ENCODE results near the gene ZSWIM5.
"Not testable (repeated sequence)": the region's sequence is repeated elsewhere in the genome, so short reads cannot be mapped to it uniquely, and the experiment has no call there.

The ZSWIM5 gene

DNA sequence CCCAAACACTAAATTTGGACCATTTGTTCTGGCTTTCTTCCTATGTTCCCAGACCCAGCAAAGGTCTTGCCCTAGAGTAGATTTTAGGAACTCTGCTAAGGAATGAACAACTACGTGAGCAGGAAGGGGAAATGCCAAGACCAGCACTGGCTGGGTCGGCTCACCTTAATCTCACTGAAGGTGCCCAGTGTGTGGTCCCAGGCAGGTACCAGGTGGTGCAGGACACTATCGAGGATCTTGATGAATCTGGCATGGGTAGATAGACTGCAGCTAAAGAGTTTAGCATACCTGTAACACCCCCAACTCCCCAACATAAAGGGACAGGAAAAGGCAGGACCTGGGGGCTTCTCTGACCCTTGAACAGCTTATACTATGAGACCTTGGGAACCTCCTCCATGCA lies 198.3 kb downstream of the ZSWIM5 start:
- no peak for DNase-seq (ENCODE audit: low read depth in 2 of 2, low spot score in 1 of 2)

DNA sequence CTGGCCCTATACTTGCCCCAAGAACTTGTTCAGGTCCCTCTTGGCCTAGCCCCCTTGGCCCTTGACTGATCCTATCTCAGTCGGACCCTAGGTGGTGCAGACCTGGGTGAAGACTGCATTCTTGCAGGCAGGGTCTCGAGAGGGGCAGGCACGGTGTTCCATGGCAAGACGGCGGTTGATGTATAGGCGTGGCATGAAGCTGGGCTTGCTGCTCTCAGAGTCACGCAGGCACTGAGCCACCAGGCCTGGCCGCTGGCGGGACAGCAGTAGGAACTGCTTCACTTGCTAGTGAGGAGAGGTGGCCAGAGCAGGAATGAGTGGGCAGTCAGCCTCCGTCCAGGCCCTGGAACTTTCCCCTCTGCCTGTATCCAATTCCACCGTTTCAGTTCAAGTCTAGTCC lies 199.1 kb downstream of the ZSWIM5 start:
- no peak for DNase-seq (ENCODE audit: low read depth in 2 of 2, low spot score in 1 of 2)

DNA sequence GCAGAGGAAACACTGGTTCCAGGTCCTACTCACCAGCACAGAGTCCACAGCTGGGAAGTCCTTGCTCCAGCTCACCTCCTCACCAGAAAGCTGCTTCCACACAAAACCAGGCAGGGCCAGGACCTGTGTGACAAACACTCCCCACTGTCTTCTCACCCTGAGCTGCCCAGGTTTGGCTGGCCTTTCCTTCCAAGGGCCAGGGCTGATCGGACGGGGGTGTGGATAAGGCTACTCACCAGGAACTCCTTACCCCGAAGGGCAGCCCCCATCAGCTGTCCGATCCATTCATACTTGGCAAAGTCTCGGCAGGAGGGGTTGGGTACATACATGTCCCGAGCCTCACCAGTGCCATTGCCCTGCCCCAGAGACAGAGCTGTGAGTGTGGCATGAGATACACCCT lies 200.6 kb downstream of the ZSWIM5 start:
- DNase-seq (ENCODE audit: low read depth in 2 of 2, low spot score in 1 of 2), result no peak

DNA sequence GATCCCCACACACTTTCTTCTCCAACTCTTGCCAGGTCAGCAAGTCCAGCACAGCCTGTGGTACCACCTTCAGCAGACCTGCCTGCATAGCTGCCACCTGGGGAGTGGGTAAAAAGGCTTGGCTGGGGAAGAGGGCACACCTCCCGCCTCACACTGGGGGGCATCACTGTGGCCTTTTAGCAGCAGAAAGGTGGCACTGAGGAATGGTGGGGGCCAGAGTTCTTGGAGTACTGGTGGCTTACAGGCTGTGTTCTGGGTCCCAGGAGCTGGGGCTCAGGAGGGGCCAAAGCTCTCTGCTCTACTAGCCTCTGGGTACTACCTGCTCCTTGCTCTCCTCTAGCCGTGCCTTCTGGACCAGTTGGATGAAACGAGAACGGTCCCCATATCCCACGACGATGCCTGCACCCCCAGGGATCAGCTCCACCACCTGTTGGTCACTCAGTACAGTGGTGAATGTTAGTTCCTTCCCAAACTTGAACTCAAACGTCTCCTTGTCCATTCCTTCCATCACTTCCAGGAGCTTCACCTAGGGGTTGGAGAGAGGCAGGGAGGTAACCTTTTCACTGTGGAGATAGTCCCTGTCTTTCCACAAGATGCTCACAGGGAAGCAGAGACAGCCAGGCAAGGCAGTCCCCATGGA lies 202.0 kb downstream of the ZSWIM5 start:
- no peak for DNase-seq (ENCODE audit: low read depth in 2 of 2, low spot score in 1 of 2)

DNA sequence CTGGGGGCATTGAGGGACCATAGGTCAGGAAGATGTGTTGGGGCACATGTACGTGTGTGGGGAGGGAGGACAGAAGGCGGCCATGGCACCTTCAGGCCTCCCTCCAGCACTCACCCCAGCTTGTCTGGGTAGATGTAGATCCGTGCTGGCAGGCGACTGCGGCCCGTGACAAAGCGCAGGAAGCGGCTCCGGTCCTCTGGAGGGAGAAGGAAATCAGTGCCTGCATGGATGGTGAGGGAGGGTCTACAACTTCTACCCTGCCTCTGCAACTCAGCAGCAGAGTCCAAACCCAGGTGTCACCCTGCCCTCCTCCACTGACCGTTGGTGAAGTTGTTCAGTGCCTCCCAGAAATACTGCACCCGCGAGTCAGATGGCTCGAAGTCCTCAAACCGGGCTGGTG lies 202.7 kb downstream of the ZSWIM5 start:
- DNase-seq (ENCODE audit: low read depth in 2 of 2, low spot score in 1 of 2), result no peak

DNA sequence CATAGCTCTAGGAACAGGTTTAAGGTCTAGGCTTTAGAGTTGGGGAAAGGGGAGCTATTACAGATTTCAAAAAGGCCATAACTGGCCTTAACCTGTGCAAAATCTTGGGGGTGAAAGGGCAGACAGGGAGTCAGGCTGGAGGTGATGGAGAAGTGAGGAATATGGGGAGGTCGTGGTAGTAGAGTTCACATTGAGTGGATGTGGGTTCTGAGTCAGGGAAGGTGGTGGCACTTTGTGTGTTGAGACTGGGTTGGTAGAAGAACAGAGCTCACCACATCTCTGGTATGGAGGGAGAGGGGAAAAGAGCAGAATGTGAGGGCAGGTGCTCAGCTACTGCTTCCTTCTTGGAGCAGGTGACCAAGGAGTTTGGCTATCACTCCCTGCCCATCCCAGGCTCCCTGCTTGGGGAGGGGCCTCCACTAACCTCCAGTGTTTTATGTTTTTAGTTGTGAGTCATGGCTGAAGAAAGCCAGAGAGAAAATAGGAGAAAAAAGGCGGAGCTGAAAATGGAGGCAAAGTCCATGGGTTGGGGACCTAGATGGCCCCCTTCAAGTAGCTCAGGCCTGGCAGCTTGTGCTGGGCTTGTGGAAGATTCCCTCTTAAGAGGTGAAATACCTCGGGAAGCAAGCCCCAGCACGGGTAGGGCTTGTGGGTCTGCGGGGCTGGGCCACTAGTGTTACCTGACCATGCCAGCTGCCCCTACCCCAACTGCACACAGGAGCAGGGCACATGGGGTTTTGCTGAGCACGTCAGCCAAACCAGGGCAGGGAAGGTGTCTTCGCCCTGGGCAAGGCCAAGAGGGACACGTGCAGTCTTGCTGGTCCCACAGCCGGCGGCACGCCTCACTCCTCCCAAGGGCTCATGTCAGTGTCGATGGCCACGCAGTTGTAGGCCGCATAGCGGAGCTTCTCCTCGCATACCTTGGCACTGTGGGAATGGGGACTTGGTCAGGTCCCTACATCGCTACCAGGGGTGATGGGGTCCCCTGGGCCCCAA lies 203.5 kb downstream of the ZSWIM5 start:
- DNase-seq (ENCODE audit: low read depth in 2 of 2, low spot score in 1 of 2), result no peak

DNA sequence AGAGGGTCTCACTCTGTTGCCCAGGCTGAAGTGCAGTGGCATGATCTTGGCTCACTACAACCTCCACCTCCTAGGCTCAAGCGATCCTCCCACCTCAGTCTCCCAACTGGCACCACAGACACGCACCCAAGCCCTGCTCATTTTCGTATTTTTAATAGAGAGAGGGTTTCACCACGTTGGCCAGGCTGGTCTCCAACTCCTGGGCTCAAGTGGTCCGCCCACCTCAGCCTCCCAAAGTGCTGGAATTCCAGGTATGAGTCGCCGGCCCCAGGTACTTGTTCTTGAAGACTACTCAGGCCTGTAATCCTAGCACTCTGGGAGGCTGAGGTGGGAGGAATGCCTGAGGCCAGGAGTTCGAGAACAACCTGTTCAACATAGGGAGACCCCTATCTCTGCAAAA lies 204.8 kb downstream of the ZSWIM5 start:
- DNase-seq (ENCODE audit: low read depth in 2 of 2, low spot score in 1 of 2), result not testable (repeated sequence)

DNA sequence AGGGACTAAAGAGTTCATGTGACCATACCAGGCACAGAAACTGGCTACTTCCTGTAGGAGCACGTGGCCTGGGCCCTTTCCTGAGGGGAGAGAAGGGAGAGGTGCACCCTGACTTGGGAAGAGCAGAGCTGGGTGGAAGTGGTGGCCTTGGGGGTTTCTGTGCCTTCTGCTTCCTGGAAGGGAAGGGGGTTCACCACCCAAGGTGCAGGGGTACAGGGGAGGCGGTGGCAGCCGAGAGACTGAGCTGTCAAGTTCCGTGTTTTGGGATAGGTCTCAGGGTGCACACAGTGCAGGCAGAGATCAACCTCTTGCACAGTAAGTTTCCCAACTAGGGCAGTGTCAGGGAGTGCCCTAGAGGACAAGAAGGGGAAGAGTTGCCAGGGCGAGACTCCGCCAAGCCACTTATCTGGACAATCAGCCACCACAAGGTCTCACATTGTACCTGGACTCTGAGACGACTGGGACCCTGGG lies 205.4 kb downstream of the ZSWIM5 start:
- DNase-seq (ENCODE audit: low read depth in 2 of 2, low spot score in 1 of 2), result no peak

DNA sequence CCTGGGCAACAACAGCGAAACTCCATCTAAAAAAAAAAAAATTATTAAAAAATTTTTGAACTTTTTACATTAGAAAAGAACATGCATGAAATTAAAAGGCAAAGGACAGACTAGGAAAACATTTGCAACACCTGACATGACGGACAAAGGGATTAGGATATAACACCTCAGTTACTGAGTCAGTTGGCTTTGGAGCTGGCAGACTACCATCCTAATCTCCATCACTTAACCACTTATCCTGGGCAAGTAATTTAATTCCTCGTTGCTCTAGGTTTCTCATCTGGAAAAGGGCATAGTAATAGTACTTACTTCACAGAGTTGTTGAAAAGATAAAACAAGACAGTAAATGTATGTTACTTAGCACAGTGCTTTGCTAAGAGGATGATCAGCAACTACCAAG lies 207.2 kb downstream of the ZSWIM5 start:
- no peak for DNase-seq (ENCODE audit: low read depth in 2 of 2, low spot score in 1 of 2)

DNA sequence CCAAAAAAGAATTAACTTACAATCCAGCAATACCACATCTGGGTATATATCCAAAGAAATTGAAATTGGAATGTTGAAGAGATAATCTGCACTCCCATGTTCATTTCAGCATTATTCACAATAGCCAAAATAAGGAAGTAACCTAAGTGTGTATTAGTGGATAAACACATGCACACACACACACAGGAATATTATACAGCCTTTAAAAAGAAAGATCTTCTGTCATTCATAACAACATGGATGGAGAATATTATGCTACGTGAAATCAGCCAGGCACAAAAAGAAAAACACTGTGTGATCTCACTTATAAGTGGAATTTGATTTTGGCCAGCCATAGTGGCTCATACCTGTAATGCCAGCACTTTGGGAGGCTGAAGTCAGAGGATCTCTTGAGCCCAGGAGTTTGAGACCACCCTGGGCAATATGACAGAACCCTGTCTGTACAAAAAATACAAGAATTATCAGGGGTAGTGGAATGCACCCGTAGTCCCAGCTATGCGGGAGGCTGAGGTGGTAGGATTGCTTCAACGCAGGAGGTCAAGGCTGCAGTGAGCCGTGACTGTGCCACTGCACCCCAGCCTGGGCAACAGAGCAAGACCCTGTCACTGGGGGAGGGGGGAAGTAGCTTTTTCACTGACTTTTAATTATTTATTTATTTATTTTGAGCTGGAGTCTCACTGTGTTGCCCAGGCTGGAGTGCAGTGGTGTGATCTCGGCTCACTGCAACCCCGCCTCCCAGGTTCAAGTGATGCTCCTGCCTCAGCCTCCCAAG lies 210.8 kb downstream of the ZSWIM5 start:
- no peak for DNase-seq (ENCODE audit: low read depth in 2 of 2, low spot score in 1 of 2)

DNA sequence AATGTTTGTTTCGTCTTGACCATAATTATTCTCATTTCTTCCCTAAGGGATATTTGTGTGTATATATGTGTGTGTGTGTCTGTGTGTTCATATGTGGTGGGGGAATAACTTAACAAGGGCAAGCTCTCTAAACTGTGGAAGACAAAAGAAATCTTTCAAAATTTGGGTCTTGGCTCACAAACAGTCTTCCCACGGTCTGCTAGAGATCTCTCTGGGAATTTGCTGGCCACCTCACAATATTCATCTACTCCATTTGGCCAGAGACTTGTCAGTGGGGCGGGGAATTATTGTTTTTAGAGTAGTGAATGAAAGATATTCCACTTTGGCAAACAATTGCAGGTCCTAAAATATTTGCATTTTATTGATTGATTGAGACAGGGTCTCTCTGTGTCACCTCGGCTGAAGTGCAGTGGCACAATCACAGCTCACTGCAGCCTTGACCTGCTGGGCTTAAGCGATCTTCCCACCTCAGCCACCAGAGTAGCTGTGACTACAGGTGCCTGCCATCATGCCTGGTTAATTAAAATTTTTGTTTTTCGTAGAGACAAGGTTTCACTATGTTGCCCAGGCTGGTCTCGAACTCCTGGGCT lies 212.0 kb downstream of the ZSWIM5 start:
- no peak for DNase-seq (ENCODE audit: low read depth in 2 of 2, low spot score in 1 of 2)

DNA sequence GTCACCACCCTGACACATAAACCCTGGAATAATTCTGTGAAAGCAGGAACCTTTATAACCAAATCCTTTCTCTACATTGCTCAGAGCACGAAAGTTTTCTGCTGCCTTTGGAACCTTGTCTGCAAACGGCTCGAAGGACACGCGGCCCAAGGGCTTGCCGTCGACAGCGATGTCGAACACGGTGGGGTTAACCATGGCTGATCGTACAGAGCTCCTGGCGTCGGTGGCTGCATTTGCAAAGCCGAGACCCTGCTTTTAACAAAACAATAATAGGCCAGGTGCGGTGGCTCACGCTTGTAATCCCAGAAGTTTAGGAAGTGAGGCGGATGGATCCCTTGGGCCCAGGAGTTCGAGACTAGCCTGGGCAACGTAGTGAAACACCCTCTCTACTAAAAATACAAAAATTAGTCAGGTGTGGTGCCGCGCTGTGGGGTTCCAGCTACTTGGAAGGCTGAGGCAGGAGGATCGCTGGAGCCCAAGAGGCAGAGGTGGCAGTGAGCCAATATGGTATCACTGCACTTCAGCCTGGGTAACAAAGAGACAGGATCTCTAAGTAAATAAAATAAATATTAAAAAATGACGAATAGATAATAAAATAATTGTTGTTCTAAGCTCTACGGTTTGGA lies 217.8 kb downstream of the ZSWIM5 start:
- no peak for DNase-seq (ENCODE audit: low read depth in 2 of 2, low spot score in 1 of 2)

DNA sequence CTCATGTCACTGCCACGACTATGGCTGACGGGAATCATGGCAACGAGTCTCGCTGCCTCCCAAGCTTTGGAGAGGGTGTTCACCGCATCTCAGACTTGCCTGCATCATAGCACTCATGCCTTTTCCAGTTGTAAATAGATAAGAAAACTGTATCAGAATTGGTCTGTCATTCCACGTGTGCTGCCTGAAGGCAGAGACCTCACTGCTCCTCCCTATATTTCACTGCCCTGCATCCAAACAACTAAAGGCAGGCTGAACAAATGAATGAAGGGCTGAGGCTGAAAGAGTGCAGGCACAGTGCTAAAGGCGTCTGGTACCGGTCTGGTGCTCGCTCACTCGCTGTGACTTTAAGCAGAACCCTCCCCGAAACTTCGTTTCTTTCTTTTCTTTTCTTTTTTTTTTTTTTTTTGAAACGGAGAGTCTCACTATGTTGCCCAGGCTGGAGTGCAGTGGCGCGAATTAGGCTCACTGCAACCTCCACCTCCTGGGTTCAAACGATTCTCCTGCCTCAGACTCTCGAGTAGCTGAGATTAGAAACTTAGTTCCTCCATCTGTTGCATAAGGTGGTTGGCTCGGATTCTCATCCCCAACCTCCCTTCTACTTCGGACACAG lies 220.6 kb downstream of the ZSWIM5 start:
- DNase-seq (ENCODE audit: low read depth in 2 of 2, low spot score in 1 of 2), result no peak

DNA sequence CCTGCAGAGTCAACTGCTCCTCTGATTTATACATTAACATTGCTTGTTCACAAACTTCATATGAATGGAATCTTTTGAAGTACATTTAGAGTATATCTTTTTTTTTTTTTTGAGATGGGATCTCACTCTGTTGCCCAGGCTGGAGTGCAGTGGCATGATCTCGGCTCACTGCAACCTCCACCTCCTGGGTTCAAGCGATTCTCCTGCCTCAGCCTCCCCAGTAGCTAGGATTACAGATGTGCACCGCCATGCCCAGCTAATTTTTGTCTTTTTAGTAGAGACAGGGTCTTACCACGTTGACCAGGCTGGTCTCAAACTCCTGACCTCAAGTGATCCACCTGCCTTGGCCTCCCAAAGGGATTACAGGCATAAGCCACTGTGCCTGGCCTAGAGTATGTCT lies 229.0 kb downstream of the ZSWIM5 start:
- DNase-seq (ENCODE audit: low read depth in 2 of 2, low spot score in 1 of 2), result not testable (repeated sequence)

DNA sequence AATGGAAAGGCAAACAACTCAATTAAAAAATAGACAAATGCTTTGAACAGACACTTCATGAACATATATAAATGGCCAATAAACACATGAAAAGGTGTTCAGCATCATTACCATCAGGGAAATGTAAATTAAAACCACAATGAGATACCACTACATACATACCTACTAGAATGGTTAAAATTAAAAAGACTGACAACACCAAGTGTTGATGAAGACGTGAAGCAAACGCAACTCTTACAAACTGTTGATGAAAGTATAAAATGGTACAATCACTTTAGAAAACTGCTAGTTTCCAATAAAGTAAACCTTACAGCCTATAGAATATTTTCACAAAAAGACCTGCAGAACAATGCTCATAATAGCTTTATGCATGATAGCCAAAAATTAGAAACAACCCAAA lies 230.2 kb downstream of the ZSWIM5 start:
- DNase-seq (ENCODE audit: low read depth in 2 of 2, low spot score in 1 of 2), result no peak

DNA sequence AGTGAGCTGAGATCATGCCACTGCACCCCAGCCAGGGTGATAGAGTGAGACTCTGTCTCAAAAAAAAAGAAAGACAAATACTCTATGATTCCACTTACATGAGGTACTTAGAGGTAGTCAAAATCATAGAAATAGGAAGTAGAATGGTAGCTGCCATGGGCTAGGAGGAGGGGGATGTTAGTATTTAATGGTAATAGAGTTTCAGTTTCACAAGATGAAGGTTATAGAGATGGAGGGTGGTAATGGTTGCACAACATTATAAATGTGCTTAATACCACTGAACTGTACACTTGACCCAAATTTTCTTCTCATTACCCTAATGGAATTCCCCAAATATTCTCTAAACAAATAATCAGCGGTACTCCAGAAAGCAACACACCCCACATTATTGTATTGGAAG lies 232.8 kb downstream of the ZSWIM5 start:
- no peak for DNase-seq (ENCODE audit: low read depth in 2 of 2, low spot score in 1 of 2)

DNA sequence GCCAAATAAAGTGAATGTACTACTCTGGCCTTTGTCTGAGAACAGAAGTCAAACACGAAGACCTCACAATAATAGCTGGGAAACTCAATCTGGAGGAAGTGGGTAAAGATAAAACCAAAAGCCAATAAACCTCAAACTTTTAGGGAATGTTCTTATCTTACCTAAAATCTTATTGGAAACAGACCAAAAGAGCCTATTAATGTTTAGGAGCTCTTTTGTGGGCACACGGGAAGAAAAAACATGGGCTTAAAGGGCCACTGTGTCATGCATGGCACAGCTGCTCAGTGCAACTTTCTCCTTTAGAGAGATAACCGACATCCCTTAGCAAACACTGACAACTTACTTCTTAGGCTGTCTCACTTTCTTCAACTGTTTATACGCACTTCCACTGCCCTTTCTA lies 236.1 kb downstream of the ZSWIM5 start:
- DNase-seq (ENCODE audit: low read depth in 2 of 2, low spot score in 1 of 2), result no peak

Data from stimulated activated CD8-positive, alpha-beta memory T cell treated with anti-CD3 and anti-CD28 coated beads, Interleukin-4, amount 100 ng/mL, for 1 hour (primary cell).